Lung (tissue), 12 donors: ENCODE results near the gene VAMP8. TPM values are rescaled to one million over a fixed set of nuclear protein-coding genes. Genes with fewer than 3 reads are reported as not detected.

Experiments
- ATAC-seq: fragments of 200-7000 bp; cut with Tn5 transposase; one replicate; pipeline ENCODE4 v1.9.1; 2020; ENCODE audit warnings: moderate number of reproducible peaks; ENCODE audit not compliant: insufficient read depth, low FRiP score
- DNase-seq, 3 donors: peaks; one replicate each; pipeline ENCODE4 v3.0.0-alpha.2; 2013 to 2017
- H3K27ac ChIP-seq, 2 donors: one replicate each; pipeline ENCODE4 v1.5.1; 2013; ENCODE audit warnings: mild to moderate bottlenecking in 2 of 2, moderate library complexity in 2 of 2, control low read depth in 1 of 2, inconsistent platforms in 1 of 2, low read depth in 1 of 2, low read length in 1 of 2
- H3K27me3 ChIP-seq, 3 donors: one replicate each; pipeline ENCODE4 v1.5.1; 2013; ENCODE audit warnings: low read length in 2 of 3; ENCODE audit not compliant: control insufficient read depth in 3 of 3, insufficient read depth in 3 of 3
- H3K36me3 ChIP-seq, 4 donors: one replicate each; pipeline ENCODE4 v1.5.1; 2013; ENCODE audit warnings: low read length in 4 of 4, mild to moderate bottlenecking in 1 of 4, moderate library complexity in 1 of 4; ENCODE audit not compliant: control insufficient read depth in 4 of 4, insufficient read depth in 4 of 4
- H3K4me1 ChIP-seq, 5 donors: one replicate each; pipeline ENCODE4 v1.5.1; 2013; ENCODE audit warnings: low read length in 5 of 5, mild to moderate bottlenecking in 2 of 5, moderate library complexity in 1 of 5; ENCODE audit not compliant: control insufficient read depth in 5 of 5, insufficient read depth in 5 of 5
- H3K4me3 ChIP-seq: one replicate; pipeline ENCODE4 v1.5.1; 2013; ENCODE audit warnings: mild to moderate bottlenecking, control low read depth, moderate library complexity
- H3K9ac ChIP-seq, 2 donors: one replicate each; pipeline ENCODE4 v1.5.1; 2013; ENCODE audit warnings: low read length in 2 of 2, control low read depth in 1 of 2; ENCODE audit not compliant: insufficient read depth in 1 of 2
- H3K9me3 ChIP-seq, 4 donors: one replicate each; pipeline ENCODE4 v1.5.1; 2013; ENCODE audit warnings: low read length in 3 of 4, mild to moderate bottlenecking in 1 of 4, moderate library complexity in 1 of 4; ENCODE audit not compliant: control insufficient read depth in 4 of 4, insufficient read depth in 3 of 4
- WGBS, 2 donors: extraction: QIAGEN DNeasy Blood & Tissue Kit; methylation state at CpG; one replicate each; pipeline ENCODE4 v1.1.7; 2013; 5-methylcytosine and 5-hydroxymethylcytosine counted together
- polyA plus RNA-seq, 2 donors: library from polyadenylated mRNA; stranded (reverse); fragments of 200-250 nt; gene quantifications; one replicate each; pipeline ENCODE4 v1.2.1, GENCODE V29; 2013
- total RNA-seq, 2 donors: library from RNA; depleted of rRNA in 1 of 2; stranded (reverse); fragments of >200 nt in 1 of 2; gene quantifications; one replicate each; pipeline ENCODE4 v1.2.1, GENCODE V29; 2014 to 2021
- TF ChIP-seq, protein P1 (sequence below): IDR thresholded peaks from 2 replicates; pipeline ENCODE4 v1.5.1; 2012; ENCODE audit warnings: mild to moderate bottlenecking; ENCODE audit errors: control extremely low read depth, extremely low read depth
- donor health status: control.
- donor health status: control.
- donor health status: Bipolar disorder and iron deficiency.
- donor health status: healthy.
- donor health status: DM: yes; HTN: yes; CAD: no.

Gene VAMP8
- total and polyA plus RNA-seq, 4 donors: 64.0 to 626 (median 320) TPM

- no peaks in the 10 kb centered on the region for H3K27me3 ChIP-seq
- peaks cover 0 to 46% (median 23%) of the 10 kb centered on the region in 5 donors for H3K4me1 ChIP-seq
- ATAC-seq (no peak), DNase-seq (peak; percentile 47 to 81 (median 71))
- WGBS, 2 donors: 21 to 28% methylated on average over 6 of the region's 6 CpGs
- H3K27ac ChIP-seq: peak overlapping the region; percentile 10 to 96
- TF ChIP-seq, protein P1, sequence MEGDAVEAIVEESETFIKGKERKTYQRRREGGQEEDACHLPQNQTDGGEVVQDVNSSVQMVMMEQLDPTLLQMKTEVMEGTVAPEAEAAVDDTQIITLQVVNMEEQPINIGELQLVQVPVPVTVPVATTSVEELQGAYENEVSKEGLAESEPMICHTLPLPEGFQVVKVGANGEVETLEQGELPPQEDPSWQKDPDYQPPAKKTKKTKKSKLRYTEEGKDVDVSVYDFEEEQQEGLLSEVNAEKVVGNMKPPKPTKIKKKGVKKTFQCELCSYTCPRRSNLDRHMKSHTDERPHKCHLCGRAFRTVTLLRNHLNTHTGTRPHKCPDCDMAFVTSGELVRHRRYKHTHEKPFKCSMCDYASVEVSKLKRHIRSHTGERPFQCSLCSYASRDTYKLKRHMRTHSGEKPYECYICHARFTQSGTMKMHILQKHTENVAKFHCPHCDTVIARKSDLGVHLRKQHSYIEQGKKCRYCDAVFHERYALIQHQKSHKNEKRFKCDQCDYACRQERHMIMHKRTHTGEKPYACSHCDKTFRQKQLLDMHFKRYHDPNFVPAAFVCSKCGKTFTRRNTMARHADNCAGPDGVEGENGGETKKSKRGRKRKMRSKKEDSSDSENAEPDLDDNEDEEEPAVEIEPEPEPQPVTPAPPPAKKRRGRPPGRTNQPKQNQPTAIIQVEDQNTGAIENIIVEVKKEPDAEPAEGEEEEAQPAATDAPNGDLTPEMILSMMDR: no peak
- no peak overlapping the region for H3K4me3 ChIP-seq
- peak overlapping the region in 1 of 2 donors; percentile 30 for H3K9ac ChIP-seq
- H3K9me3 ChIP-seq: no peaks in the 10 kb centered on the region
- H3K36me3 ChIP-seq: peaks cover 0 to 7% (median 0%) of the 10 kb centered on the region in 4 donors
Measured at GRCh38 chr2:85579266-85579935, 2.0 kb downstream of the VAMP8 start.

DNA sequence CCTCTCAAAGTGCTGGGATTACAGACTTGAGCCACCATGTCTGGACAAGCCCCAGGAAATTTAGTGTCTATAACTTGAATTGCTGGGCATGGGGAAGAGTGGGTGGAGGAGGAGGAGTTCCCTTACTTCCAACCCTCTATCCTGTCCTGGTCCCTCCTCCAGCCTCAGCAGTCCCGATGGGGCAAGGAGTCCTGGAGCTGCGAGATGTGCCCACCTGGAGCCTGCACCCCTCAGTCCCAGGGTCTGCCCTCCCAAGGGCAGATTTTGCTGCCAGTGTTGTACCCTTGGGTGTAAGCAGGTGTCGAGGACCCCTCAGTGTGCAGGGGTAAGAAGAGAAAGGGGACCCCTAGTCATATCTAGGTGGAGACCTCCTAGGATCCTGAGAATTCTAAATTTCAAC, 2.8 kb downstream of the VAMP8 start:
- Histone ChIP-seq H3K9ac (no peak overlapping the region), H3K36me3 (peaks cover 0 to 7% (median 0%) of the 10 kb centered on the region in 4 donors), H3K27me3 (no peaks in the 10 kb centered on the region), H3K4me1 (peaks cover under 1 to 54% (median 25%) of the 10 kb centered on the region in 5 donors), H3K27ac (peak overlapping the region in 1 of 2 donors; percentile 96), H3K9me3 (no peaks in the 10 kb centered on the region), H3K4me3 (no peak overlapping the region)
- TF ChIP-seq, protein P1: no peak
- ATAC-seq: no peak
- no peak for DNase-seq
- WGBS, 2 donors: 64 to 77% methylated on average over 3 of the region's 3 CpGs

DNA sequence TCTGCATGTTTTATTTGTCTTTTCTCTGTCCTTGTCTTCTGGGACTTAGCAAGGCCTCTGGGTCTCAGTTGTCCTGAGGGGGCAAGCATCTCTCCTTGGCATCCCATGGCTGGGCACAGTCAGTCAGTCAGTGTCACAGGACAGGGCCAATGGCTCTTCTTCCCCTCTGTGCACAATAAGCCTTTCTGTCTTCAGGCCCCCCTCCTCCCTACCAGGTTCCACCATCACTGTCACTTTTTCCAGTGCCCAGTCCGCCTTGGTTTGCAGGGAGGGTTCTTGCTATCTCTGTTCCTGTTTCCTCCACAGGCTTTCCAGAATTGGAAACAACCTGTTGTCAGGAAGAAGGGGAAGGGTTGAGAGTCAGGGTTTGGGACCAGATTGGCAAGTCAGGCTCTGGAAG, 5.1 kb downstream of the VAMP8 start:
- DNase-seq: no peak
- WGBS, 2 donors: 25 to 55% methylated on average over 1 of the region's 1 CpG
- no peak for ATAC-seq
- Histone ChIP-seq H3K36me3 (peaks cover 0 to 7% (median 0%) of the 10 kb centered on the region in 4 donors), H3K4me1 (peaks cover 10 to 51% (median 35%) of the 10 kb centered on the region in 5 donors), H3K27me3 (no peaks in the 10 kb centered on the region), H3K9me3 (no peaks in the 10 kb centered on the region), H3K9ac (no peak overlapping the region), H3K27ac (peak overlapping the region in 1 of 2 donors; percentile 32), H3K4me3 (no peak overlapping the region)
- TF ChIP-seq, protein P1: no peak
